GM21381 (cell line): ENCODE measurements around the gene PEAK1.

Experiments used
- ATAC-seq: cut with Tn5 transposase; IDR thresholded peaks from one replicate; pipeline ENCODE4 v1.9.1; 2021; ENCODE audit warnings: mild to moderate bottlenecking, moderate library complexity; ENCODE audit not compliant: unreplicated experiment

The PEAK1 gene

DNA sequence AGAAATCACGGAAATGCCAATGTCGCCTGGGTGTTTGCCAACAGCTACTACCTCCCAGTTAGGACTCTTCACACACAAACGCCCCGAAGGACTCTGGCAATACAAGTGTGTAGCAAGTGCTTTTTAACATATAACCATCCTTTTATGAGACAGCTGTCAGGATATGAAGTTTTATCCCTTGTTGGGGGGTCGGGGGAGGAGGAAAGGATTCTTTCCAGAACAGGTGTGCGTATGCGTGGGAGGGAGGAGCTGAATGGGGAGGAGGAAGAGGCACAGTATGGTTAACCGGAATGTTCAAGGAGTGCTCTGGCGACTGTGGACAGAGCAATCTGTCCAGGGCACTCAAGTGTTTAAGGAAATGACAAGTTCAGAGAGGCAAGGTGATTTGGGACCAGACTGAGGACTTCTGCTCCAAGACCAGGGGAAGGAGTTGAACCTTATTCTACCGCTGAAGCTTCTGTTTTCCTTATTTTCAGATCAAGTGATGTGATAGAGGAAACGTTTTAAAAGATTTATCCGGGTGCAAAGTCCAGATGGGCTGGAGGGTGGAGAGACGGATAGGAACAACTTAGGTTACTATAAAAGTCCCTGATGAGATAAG, 350.3 kb downstream of the PEAK1 start:
- no peak for ATAC-seq

DNA sequence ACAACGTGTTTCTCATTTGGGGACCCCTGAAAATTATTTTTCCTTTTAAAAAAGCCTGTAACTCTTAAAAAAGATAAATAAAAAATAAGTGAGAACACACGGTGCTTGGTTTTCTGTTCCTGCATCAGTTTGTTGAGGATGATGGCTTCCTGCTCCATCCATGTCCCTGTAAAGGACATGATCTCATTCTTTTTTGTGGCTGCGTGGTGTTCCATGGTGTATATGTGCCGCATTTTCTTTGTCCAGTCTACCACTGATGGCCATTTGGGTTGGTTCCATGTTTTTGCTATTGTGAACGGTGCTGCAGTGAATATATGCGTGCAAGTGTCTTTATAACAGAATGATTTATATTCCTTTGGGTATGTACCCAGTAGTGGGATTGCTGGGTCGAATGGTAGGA, 351.3 kb downstream of the PEAK1 start:
- no peak for ATAC-seq

DNA sequence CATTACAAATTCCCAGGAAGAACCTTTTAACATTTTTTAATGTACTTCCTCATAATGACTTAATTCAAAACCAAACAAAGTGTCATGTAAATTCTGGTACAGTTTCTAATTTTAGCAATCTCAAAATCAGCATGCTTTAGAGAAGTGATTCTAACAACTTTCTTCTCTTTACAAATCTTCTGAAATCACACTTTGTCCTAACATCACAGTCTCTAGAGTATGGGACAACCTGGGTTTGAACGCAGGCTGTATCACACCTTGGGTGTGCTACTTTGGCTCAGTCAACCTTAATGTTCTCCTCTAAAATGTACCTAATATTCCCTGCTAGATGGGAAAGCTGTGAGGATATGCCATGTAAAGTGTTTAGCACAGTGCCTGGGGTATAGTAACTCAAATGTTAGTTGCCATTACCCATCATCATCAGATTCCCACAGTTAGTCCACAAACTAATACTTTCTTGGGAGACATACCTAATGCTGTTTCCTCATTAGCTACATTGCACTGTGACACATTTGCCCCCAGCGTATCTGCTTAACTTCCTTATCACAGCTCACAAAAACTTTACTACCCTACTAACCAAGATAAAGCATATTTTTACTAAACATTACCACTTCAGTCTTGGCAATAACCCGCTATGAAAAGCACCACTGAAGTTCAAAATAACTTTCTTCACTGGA, 352.1 kb downstream of the PEAK1 start:
- no peak for ATAC-seq

DNA sequence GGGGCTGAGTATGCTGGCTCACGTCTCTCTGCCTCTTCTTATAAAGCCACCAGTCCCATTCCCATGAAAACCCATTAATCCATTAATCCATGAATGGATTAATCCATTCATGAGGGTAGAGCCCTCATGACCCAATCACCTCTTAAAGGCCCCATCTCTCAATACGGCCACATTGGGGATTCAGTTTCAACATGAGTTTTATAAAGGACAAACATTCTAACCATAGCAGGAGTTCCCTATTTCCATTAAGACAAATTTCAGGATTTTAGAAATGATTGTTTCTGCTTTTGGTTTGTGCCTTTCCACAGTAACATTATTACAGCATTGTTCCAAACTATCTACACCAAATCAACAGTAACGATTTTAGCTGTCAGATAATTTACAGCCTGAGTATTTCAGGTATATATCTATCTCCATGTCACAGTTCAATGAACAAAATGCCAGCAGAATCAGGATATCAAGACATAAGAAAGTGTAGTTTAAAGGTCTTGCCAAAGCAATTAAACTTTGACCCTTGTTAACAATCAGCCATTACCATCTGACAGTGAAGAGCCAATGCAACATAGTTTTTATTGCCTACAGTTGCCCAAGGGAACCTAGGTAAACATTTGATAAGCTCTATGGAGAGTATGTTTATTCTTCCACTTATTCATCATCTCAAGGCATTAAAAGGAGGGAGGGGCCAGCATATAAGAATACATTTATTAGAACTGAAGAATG, 352.8 kb downstream of the PEAK1 start:
- ATAC-seq = no peak

DNA sequence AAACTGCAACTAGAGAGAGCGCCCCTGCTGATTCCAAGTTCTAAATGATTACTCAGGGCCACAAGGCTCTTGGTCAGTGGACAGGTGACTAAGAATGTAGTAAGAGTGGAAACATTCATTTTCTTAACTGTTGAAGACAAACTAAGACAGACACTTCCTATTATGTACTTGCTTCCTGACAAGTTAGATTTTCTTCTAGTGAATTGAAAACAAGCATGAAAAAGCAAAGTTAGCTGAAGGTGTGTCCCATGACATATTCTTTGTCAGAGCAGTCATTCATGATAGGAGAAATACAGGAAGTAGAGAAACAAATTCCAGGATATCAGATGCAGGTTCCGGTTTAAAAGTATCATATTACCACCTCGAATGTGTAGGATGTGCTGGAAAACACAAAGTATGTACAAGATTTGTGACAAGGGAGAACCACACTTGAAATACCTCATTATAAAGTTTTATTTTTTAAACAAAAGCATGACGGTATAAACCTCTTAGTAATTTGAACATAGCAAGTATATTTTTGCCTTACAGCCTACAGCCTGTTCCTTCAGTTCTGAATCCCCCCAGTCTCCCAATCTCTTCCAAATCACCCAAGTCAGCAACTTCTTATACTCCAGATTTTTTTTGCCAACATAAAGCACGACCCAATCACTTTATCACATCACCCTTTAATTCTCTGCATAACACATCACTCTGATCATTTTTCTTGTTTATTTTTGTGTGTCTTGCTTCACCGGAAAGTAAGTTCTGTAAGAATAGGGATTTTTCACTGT, 355.2 kb downstream of the PEAK1 start:
- ATAC-seq = no peak

DNA sequence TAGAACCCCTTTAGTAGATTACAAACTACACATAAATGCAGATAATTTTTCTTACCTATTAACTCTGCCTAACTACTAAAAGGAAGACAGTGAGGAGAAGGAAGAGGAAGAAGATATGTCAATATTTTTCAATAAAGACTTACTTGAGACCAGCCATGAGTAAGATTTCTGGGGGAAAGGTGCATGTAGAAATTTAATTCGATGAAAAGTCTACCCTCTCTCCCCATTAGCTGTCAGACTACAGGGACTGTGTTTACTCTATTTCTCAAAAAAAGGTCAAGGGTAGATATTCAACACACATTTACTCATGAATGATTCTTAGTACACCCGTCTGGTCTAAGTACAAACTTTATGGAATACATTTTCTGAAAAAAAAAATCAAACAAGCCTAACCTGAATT, 355.8 kb downstream of the PEAK1 start:
- no peak for ATAC-seq

DNA sequence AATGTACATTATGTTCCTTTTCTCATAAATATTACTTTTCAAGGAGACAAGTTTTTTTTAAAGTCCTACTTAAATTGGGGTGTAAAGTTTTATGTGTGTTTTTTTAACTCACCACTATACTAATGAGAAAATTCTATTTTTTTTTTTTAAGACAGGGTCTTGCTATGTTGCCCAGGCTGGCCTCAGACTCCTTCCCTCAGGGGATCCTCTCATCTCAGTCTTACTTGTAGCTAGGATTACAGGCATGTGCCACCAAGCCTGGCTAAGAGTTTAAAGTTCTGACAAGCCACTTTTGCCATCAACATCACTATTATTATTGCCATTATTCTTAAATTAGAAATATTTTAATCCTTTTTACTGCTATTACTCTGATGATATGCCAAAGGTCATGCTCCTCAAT, 356.7 kb downstream of the PEAK1 start:
- ATAC-seq = no peak

DNA sequence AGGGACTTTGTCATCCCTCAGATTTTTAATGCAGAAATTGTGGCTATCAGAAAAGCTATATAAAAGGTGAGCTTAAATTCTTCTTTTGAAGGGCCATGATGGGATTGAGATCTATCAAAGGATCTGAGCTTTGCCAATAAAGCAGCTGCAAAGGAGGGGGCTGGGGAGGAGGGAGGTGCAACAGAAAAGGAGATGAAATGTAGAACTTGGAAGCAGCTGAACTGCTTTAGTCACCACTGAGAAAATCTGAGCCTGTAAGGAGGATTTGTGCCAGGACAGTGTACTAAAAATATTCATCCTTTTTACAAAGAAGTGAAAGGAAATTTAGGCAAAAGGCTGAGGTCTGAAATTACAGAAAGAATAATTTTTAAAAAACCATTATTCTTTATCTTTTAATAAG, 359.4 kb downstream of the PEAK1 start:
- ATAC-seq = no peak

DNA sequence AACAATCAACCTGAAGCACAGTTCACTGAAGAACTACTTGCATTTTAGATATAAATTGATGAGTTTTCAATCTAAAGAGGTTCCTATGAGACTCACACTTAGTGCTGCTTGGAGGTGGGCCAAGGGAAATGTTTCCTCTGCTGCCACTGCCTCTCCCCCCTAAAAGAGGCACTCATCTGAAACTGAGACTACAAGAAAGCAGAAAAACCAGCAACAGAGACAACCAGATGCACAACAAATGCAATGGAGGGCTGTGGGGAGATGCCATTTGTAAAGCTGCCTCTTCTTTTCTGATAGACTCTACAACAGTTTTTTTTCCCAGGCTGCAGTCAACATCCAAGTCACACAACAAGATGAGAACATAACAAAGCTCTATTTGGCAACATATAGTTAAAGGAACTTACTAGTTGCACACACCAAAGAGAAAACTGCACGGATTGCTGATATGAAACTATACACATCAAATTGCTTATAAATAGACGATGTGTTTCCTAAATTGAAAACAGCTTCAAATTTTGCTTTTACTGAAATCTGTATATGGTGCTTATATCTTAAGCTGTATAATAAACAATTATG, 360.0 kb downstream of the PEAK1 start:
- ATAC-seq = peak; percentile 75

DNA sequence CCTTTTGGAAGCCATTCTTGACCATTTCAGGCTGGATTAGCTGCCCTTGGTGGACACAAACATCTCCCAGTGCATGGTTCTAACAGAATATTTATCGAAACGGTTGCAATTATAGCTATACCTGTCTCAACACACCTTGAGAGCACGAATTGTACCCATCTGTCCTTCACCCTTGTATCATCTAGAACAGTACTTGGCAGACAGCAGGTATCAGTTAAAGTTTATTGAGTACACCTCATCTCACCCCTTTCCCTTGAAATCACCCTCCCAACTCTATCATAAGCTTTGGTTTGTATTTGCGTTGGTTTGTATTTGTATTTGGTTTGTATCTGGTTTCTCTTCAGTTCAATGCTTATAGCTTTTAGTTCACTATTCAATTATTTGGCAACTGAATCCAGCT, 361.4 kb downstream of the PEAK1 start:
- ATAC-seq = no peak

DNA sequence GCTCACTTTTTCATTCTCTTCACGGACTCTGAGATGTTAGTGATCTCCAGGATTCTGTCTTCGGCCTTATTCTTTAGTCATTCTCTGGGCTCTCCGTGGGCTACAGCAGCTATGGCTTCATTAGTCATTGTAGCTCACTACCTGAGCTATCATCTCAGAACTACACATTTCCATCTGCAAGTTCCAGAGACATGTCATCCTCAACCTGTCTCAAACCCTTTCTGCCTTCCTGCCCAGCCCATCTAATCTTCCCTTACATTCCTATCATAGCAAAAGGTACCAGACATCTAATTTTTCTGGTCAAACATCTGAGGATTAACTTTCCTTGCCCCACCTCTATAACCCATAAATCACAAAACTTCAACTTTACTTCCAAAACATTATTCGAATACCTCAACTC, 362.2 kb downstream of the PEAK1 start:
- ATAC-seq = no peak

DNA sequence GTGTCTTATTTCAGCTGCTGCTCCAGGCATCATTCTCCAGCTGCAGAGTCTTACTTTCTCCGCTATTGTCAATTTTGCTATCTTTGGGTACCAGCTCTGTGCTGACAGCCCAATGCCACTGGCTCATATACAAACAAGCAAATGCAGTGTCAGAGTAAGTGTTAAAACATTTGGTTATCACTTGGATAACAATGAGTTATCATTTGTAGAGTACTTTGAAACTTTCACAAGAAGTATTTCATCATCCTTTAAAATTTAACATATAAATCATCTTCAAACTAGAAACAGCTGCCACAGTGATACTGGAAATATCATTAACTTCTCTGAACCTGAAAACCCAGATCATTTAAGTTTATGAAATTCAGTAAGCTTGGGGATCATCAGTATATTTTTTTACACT, 362.8 kb downstream of the PEAK1 start:
- no peak for ATAC-seq

DNA sequence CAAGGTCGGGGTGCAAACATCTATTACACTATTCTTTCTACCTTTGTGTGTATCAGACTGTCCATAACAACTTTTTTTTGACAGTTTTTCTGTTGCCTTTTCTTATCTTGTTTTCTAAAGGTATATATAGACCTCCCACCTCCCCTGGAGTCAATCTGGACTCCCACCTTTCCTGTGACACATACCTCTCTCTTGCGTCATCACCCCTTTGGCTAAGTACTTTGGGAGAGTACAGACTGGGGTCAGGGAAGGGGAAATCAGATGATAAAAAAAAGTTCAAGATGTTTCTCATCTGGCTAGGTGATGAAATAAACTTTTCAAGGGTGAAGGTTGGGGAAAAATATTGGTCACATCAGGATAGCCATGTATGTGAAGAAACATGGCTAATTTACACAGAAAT, 366.2 kb downstream of the PEAK1 start:
- ATAC-seq = no peak

DNA sequence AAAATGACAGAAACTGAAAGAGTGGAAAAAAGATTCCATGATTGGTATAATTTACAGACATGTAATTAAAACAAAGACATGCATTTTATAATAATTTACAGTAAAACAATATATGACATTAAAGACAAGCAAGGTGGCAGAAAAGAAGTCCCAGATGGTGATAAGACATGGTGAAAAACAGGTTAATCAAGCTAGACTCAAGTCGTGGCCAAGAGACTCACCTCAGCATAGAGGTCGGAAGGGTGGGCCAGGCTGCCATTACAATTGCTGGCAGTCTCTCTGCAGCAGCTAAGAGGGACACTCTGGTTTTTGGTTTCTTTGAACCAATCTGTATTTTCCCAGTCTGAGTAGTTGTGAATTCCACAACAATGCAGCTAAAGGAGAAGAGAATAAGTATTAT, 367.3 kb downstream of the PEAK1 start:
- ATAC-seq = no peak
